ENCODE results near the gene AGO3. TPM values are rescaled to one million over a fixed set of nuclear protein-coding genes. Genes with fewer than 3 reads are reported as not detected.

Gene AGO3
- total and polyA plus RNA-seq, 10 of the 15 experiments (the other 5 are each of a cell fraction or from before 2014, with no cell fraction given), result 3.9 to 35.2 (median 12.5) TPM

DNA sequence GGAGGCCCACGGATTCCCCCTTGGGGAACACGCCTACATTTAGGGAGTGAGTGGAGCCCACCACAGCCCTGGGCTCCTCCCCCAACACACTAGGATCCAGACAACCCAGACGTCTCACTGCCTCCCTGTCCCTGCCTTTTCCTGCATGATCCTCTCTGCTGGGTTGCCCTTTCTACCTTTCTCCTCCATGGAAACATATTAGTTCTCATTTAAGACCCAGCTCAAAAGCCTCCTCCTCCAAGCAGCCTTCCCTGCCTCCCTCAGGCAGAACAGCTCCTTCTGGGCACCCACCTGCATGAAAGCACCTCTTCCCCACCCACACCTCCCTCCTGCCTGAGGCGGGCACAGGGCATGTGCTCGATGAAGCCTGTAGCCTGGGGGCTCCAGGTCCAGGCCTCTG is 183.5 kb downstream of the AGO3 start:
- intact Hi-C loops (cut with micrococcal nuclease; ENCODE audit: unreplicated experiment), result no loop called here
- FAIRE-seq (no peak), DNase-seq (ENCODE audit: low read depth, low spot score) (no peak), ATAC-seq (no peak)
- Histone ChIP-seq H3K4me2 (ENCODE audit: control insufficient read depth, insufficient read depth) (no peak overlapping the region), H3K27ac (ENCODE audit: control insufficient read depth, insufficient read depth) (no peak overlapping the region), H3K4me3 (no peak overlapping the region), H3K36me3 (ENCODE audit: control insufficient read depth in 2 of 2, insufficient read depth in 2 of 2, low read length in 1 of 2) (no peaks in the 10 kb centered on the region), H2AFZ (ENCODE audit: control insufficient read depth, low read depth, low read length) (no peak overlapping the region), H3K9ac (ENCODE audit: control insufficient read depth, insufficient read depth, low read length) (no peak overlapping the region), H4K20me1 (ENCODE audit: control insufficient read depth, insufficient read depth) (no peaks in the 10 kb centered on the region), H3K9me3 (replicated peaks; ENCODE audit: control insufficient read depth, insufficient read depth, low read length) (no peaks in the 10 kb centered on the region), H3K4me1 (ENCODE audit: control insufficient read depth, insufficient read depth, low read length) (no peaks in the 10 kb centered on the region), H3K27me3 (replicated peaks in 1 of 2; ENCODE audit: control insufficient read depth in 2 of 2, insufficient read depth in 2 of 2, low read length in 1 of 2) (no peaks in the 10 kb centered on the region; a peak in 1 of 4 replicates), H3K79me2 (ENCODE audit: control insufficient read depth, insufficient read depth, low read length) (no peaks in the 10 kb centered on the region)
- POLR2A ChIA-PET, result interaction anchor here (0.7 kb wide), 1 partner anchor 451 kb away, joined by 4 read pairs; no protein-coding TSS in a partner anchor
- CTCF ChIA-PET, result interaction anchor here (0.7 to 1.6 kb wide), 2 partner anchors 20 to 171 kb away, joined by 3 to 7 read pairs; no protein-coding TSS in a partner anchor
- WGBS (ENCODE audit: insufficient coverage, insufficient replicate concordance, low lambda C conversion rate, missing lambda C conversion rate), result 18% methylated on average over 5 of the region's 5 CpGs
- in situ Hi-C loops (cut with MboI), result no loop called here
- no peak for TF ChIP-seq BMI1 (IDR thresholded peaks at IDR 0.05; ENCODE audit: borderline replicate concordance)
- no peak for TF ChIP-seq YBX1 (IDR thresholded peaks at IDR 0.05)
- TF ChIP-seq, protein P1, sequence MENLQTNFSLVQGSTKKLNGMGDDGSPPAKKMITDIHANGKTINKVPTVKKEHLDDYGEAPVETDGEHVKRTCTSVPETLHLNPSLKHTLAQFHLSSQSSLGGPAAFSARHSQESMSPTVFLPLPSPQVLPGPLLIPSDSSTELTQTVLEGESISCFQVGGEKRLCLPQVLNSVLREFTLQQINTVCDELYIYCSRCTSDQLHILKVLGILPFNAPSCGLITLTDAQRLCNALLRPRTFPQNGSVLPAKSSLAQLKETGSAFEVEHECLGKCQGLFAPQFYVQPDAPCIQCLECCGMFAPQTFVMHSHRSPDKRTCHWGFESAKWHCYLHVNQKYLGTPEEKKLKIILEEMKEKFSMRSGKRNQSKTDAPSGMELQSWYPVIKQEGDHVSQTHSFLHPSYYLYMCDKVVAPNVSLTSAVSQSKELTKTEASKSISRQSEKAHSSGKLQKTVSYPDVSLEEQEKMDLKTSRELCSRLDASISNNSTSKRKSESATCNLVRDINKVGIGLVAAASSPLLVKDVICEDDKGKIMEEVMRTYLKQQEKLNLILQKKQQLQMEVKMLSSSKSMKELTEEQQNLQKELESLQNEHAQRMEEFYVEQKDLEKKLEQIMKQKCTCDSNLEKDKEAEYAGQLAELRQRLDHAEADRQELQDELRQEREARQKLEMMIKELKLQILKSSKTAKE (IDR thresholded peaks at IDR 0.05; ENCODE audit: low read depth, poor library complexity, severe bottlenecking), result no peak
- TF ChIP-seq POU2F2 (IDR thresholded peaks at IDR 0.05; ENCODE audit: borderline replicate concordance, low read depth, low read length), result no peak
- no peak for TF ChIP-seq SMC3 (IDR thresholded peaks at IDR 0.05; ENCODE audit: borderline replicate concordance, low read length)
- BruUV-seq (replicated peaks), result no TSS peak
- RAD21 ChIA-PET (ENCODE audit: unreplicated experiment), result interaction anchor here (0.6 to 1.7 kb wide), 2 partner anchors 21 to 340 kb away, joined by 4 to 7 read pairs; no protein-coding TSS in a partner anchor
- SMC1A ChIA-PET (ENCODE audit: uncharacterized antibody, unreplicated experiment), result interaction anchor here (1.1 kb wide), 1 partner anchor 99 kb away, joined by 3 read pairs; no protein-coding TSS in a partner anchor
